ENCODE data around the gene NCF2.
"Not testable (repeated sequence)": the region's sequence is repeated elsewhere in the genome, so short reads cannot be mapped to it uniquely, and the experiment has no call there.

Gene NCF2, protein sequence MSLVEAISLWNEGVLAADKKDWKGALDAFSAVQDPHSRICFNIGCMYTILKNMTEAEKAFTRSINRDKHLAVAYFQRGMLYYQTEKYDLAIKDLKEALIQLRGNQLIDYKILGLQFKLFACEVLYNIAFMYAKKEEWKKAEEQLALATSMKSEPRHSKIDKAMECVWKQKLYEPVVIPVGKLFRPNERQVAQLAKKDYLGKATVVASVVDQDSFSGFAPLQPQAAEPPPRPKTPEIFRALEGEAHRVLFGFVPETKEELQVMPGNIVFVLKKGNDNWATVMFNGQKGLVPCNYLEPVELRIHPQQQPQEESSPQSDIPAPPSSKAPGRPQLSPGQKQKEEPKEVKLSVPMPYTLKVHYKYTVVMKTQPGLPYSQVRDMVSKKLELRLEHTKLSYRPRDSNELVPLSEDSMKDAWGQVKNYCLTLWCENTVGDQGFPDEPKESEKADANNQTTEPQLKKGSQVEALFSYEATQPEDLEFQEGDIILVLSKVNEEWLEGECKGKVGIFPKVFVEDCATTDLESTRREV

DNA sequence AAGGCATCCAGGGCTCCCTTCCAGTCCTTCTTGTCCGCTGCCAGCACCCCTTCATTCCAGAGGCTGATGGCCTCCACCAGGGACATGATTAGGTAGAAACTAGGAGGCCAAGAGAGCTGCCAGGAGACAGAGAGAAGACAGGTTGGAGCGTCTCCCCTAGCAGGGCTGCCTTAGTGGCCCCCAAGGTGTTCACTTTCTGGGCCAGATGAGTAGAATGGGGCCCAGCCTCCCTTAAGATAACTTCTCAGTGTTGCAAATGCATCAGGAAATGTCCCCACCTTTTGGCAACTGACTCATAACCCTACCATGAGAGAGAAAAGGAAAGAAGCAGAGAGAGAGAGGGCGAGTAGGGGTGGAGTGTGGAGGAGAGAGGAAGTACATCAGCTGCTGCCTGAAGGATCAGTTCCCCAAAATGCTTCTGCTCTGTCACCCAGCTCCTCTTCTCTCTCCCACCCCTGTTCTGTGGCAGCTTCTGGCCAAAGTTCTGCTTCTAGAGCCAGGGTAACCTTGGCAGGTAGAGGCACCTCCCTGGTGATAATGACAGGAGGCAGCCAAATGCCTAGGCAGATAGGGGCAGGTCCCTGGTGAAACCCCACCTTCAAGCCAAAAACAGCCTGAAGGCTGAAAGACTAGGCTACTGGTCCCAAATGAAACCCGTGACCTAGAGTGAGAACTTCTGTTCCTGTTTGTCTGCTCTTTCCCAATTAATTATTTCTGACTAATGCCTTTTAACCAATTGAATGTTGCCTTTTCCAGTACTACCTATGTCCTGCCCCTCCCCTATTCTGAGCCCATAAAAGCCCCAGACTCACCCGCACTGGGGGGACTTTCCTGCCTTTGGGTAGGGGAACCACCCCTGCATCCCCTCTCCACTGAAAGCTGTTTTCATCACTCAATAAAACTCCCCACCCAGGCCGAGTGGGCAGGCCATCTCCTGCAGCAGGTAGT lies at the start of gene NCF2:
Gene NCF2 (minus strand): TSS at position 216 of the 948 bp plus-strand sequence. CDS start 130 bp downstream, at position 86.
- peak; percentile 96 for DNase-seq

DNA sequence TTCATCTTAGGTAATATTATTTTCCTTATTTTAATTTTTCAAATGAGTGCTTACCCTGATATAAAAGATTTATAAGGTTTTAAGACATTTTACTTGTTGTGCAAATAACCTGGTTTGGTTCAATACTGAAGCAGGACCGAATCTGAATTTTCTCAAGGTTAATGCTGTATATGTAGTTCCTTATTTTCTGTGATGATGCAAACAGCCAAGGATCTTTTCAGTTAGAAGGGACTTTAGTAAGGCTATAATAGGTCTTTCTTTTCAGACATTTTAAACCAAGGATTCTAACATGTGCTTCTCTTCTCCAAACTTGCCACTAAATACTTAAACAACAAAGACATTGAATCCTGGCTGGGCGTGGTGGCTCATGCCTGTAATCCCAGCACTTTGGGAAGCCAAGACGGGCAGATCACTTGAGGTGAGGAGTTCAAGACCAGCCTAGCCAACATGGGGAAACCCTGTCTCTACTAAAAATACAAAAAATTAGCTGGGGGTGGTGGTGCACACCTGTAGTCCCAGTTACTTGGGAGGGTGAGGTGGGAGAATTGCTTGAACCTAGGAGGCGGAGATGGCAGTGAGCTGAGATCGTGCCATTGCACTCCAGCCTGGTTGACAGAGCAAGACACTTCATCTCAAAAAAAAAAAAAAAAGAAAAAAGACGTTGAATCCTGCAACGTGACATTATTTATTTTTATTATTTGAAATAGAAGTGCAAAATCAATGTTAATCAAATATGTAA lies 48.6 kb upstream of the NCF2 start:
- no peak for DNase-seq

DNA sequence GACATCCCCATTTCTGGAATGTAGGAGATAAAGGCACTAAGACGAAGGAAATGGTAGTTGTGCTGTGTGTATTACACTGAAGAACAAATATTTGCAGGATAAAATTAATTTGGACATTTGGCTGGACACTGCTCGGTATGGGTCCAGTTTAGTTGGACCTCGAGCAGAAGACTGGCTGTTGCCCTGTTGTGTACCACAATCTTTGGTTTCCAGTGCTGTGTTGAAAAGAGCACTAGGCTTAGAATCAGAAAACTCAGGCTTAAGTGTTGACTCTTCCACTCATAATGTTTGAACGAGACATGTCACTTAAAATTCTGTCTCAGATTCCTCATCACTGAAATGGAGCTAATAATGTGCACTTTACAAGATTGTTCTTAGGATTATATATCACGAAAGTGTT lies 46.5 kb upstream of the NCF2 start:
- no peak for DNase-seq

DNA sequence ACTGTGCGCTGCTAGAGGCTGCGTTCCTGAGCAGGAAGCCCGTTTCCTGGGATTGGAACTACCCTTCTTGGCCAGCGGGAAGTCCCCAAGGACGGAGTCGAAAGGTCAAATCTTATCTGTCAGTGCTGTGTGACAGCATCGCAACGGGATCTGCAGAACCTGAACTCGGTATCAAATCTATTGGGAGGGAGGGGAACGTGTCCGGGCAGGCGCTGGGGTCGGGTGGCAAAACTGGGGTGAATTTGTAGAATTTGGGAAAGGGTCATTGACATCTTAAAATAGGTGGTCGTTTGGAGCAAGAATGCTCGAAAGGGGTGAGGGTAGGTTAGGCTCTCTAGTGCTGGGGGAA lies 46.0 kb upstream of the NCF2 start:
- DNase-seq, result no peak

DNA sequence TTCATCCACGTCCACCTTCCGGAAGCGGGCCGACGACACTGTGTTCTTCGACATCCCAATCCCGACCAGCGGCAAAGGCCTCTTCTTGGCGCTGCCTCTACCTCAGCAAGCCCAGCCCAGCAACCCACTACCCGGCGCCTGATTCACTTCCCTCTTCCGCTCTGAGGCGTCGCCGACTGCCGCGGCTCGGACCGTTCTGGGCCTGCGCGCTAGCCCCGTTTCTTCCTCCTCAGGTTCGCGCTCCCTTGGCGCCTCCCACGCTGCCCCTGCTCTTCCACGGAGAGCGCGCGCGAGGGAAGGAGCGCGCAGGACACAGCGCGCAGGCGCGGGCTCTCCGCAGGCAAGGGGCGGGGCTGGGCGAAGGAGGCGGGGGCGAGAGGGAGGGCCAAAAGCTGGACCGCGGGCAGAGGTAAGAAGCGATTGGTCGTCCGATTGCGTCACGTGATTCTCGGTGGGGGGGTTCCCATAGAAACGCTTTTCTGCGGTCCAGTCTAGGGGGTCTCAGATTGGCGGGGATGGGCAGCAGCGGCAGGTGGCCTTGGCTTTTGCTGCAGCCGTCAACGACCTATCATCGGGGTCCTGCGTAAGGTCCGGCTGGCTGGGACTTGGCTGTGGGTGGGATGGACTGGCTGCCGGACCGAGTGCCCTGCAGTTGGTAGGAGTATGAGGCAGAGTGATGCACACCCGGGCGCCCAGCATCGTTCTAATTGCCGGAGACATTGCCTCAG lies 45.5 kb upstream of the NCF2 start, which contains the start of gene ARPC5:
Gene ARPC5 (minus strand): TSS at position 178 of the 728 bp plus-strand sequence. CDS start 124 bp downstream, at position 54.
- DNase-seq, result peak; percentile 92

DNA sequence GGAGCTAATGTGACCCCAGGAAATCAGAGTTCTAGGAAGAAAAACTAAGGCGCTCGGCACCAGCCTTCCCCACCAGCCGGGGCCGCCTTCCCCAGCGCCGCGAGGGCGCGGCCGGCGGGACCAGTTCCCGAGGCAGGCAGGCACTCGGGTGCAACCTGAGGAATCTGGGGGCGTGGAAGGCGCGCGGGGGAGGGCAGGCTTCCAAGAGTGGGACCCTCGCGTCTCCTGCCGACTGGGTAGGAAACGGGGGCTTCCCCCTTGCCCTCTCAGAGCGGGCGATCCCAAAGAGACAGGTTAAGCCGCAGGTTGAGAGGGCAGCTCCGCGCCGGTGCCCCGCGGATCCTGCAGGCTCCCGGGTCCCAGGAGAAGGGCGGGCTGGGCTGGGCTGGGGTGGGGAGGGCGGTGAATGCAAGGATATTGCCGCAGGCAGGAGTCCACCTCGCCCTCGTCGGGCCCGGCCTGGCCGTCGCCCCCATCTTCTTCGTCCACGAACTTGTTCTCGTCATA lies 44.9 kb upstream of the NCF2 start:
- no peak for DNase-seq

DNA sequence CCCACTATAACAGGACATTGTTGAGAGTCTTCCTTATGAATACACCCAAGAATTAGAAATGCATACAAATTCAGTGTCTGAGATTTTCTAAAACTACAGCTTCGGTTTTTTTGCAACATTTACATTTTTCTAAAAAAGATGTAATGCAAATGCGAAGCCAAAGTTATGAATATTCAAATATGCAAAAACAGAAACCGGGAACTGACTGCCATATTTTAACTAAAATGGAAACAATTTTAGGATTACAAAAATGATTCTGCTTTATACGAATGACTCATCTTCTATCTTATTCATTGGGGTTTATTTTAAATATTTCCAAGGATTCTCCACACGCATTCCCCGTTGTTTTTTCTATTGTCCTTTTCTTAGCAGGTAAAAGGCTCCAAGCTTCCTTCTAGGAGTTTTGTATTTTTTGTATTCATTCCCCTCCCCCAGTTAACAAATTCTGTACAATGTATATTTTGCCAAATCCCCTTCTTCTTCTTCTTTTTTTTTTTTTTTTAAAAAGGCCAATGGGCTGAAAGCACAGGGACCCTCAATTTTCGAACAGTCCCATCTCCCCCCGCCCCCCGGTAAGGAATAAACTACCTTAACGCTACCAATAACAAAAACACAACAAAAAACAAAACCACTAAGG lies 44.3 kb upstream of the NCF2 start:
- DNase-seq, result no peak

DNA sequence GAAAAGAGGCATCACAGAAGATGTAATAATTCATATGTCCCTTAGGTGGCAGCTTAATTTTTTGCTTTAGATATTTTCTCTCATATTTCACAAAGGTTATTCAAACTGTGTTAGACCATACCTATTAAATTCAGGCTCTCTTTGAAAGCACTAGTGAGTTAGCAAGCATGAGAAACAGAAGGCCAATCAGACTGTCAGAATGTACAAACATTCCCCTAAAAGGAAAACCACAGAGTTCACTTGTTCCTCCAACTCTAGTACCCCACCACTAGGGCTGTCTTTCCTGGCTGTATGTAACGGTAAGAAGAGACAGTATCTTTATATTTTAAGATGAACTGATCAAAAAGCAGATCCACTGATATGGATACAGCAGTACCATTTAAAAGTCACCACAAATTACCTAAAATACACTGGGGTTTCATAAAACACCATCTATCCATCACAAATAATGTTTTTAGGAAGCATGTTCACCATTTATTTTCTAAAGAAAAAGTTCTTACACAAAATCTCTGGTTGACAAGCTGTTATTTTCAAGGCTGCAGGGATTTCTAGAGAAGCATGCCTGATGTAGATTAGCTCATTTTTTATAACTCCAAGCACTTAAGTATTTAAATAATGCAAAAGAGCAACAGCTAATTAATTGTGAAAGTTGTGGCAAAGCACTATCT lies 43.6 kb upstream of the NCF2 start:
- DNase-seq, result peak; percentile 28

DNA sequence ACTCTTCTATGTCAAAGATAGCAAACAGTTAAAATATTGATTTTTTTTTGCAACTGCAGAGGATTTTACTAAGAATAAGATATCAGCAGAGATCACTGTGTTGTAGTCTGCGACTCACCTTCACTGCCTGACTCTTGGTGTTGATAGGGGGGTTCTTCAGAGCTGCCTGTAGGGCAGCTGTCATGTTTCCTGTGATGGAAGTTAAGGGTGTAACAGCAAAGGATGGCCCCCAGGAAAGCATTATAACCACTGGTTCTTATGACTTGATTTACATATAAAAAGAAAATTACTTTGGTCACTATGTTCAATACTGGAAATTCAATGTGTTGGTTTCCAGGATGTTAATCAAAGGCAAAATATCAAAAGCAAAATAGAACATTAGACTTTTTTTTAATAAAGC lies 42.7 kb upstream of the NCF2 start:
- no peak for DNase-seq

DNA sequence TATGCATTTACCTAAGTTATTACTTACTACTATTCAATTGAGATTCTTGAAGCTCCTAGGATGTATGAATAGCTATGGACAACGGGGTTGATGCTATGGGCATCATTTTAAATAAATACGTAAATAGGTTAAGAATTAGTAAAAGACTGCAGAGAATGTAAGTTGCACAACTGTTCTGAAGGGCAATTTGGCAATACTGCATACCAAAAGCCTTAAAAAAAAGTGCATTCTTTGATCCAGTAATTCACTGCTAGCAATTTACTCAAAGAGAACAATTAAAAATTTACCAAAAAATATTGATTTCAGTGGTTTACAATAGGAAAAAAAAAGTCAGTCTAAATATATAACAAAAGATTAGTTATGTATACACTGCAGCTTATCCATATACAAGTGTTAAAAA lies 41.9 kb upstream of the NCF2 start:
- no peak for DNase-seq

DNA sequence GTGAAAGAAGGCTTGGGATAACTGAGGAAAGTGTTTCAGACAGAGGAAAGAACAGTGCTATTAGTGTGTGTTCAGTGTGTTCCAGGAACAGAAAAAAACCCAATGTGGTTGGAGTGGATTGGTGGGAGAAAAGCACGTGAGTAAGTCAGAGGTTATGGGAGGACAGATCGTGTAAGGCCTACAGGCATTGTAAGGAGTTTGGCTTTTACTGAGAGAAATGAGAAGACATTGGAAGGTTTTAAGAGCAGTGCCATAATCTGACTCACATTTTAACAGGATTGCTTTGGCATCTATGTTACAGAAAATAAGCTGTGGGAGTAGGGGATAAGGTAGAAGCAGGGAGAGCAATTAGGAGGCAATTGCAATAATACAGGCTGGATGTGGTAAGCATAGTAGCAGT lies 40.5 kb upstream of the NCF2 start:
- DNase-seq, result no peak

DNA sequence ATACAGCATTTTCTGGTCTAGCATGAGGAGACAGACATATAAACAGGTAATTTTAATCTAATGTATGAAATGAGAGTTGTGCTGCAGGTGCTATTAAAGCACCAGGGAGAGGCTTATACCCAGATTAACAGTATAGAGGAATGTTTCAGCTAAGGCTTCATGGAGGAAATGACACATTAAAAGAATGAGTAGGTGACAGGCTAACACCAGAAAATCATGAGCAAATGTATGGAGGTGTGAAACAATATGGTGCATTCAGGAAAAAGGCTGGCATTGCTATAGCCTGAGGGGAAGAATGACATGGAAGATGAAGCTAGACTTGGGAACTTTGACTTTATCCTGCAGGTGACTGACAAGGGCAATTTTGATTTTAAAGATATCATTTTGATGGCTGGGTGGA lies 38.3 kb upstream of the NCF2 start:
- no peak for DNase-seq

DNA sequence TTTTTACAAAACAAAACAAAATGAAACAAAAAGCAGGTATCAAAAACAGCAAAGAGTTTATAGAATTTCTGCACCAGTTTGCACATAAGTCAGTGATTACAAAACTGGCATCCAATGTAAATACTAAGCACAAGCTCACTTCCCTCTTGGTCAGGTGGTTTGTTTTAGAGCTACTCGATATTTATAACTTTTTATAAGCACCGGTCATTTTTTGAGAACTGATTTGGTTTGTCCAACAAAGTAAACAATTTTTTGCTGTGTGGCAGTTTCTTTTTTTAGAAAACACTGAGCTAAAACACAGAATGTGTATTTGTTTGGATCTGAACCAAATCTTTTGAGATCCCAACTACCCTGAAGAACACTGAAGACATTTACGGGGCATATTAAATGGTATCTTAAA lies 36.0 kb upstream of the NCF2 start:
- DNase-seq, result not testable (repeated sequence)

DNA sequence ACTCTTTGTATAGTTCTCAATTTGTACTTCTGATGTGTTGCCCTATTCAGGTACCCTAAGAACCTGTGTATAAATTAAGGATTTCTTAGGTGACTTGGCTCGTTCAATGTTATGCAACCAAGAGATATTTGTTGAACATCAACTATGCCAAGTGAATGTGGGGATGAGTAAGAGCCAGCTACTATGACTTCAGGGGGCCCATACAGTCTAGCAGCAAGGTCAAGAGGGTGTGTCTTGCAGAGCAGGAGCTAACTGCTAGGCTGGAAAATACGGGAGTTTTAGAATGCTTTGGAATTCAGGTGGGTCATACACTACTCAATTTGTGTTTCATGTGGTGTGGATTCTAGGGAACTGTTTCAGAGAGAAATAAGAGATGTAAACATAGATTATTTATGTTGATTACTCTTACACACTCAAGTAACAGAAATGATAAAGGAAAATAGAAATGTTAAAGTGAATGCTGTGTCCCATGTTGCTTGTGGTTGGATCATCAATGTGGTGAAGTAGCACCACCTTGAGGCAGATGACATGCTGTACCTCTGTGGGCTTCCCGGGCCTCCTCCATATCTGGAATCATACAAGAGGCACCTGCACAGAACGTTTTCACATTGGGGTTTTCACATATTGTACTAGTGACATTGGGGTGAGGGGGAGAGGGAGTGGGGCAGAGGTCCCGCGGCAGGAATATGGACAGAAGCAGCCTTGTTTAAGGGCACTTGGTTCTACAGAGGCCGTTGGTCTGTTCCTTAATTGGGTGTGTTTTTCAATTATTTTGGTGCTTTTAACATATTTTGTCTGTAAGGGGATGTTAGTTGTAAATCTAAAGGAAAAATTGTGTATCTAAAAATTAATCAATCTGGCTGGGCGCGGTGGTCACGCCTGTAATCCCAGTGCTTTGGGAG lies 32.9 kb upstream of the NCF2 start:
- DNase-seq, result peak; percentile 31

DNA sequence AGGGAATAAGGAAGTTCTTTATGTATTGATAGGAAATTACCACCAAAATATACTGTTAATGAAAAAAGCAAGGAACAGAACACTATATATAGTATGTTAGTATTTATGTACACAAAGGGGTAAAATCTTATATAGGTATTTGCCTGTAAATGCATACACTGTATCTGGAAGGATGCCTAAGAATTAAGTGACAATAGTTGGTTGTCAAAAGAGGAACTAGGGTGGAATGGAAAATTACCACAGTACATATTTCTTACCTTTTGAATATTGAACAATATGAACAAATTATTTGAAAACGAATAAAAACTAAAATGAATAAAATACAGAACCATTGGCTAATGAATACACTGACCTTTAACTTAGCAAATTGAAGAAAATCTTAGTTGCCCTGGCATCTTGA lies 31.8 kb upstream of the NCF2 start:
- DNase-seq, result peak; percentile 40

DNA sequence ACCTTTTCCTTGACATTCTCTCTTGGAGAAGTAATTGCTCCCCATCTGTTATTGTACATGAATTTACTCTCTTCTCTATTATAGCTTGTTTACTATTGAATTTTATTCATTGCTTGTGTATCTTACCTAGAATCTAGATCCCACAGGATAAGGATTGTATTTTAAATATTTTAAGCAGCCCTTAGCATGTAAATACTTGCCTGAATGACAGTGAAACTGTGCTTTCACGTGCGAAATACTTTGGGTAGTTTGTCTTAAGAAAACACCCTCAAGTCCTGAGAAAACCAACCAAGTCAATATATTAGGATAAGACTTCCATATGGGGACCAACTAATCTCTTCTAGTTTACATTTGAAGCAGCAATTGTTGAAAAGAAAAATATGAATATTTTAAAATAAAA lies 30.1 kb upstream of the NCF2 start:
- DNase-seq, result no peak

DNA sequence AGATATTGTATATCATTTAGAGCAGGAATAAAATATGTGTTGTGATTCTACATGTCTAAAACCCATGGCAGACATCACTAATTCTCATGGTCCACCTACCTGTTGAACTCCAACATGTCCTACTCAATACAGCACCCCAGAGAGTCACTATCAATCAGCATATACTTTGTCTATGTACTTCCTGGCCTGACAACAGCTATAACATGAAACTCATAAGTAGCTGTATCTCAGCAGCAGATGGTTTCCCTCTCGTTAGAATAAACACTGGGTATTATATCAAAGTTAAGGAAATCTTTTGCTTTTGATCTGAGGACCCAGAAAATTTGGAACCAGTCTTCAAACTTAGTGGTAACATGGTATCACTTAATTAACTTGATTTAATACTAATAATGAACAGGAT lies 29.5 kb upstream of the NCF2 start:
- no peak for DNase-seq

DNA sequence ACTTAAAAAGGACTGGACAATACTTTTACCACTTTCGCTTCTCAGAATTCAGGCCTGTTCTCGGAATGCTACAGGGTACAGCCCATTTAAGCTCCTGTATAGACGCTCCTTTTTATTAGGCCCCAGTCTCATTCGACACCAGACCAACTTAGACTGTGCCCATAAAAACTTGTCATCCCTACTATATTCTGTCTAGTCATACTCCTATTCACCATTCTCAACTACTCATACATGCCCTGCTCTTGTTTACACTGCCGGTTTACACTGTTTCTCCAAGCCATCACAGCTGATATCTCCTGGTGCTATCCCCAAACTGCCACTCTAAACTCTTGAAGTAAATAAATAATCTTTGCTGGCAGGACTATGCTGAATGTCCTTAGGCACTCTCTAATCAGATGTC lies 27.9 kb upstream of the NCF2 start:
- not testable (repeated sequence) for DNase-seq

DNA sequence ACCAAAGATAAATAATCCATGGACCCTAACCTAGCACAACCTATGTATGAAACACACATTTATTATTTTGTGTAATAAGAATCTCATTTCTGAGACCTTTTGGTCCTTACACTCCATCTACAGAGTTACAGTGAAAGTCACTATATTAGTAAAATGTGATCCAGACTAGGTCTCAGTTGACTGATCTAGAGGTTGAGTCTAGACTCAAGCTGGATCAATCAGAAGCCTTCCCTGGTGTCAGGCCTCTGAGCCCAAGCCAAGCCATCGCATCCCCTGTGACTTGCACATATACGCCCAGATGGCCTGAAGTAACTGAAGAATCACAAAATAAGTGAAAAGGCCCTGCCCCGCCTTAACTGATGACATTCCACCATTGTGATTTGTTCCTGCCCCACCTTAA lies 22.7 kb upstream of the NCF2 start:
- DNase-seq, result not testable (repeated sequence)

DNA sequence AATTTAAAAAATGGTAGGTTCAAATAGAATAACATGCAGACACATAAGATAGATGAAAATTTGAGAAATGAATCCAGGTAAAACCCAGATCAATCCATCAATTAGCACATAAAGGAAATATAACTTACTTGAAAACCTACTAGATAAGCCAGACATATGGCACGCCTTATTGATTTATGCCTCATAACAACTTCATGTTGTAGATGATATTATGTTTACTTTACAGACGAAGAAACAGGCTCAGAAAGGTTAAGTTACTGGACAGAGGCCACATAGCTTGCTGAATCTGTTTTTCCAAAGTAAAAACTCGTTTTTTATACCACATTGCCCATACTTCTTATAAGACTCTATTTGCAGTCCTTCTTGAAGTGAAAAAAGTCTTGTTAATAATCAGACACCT lies 22.1 kb upstream of the NCF2 start:
- DNase-seq, result no peak
